ENCODE results near the gene ANKS3. TPM values are rescaled to one million over a fixed set of nuclear protein-coding genes. Genes with fewer than 3 reads are reported as not detected.
A peak's percentile ranks its signal among the peaks of the same experiment; 100 is the strongest.

The ANKS3 gene
- total and polyA plus RNA-seq, 10 of the 15 experiments (the other 5 are each of a cell fraction or from before 2014, with no cell fraction given) = 0.29 to 14.2 (median 8.5) TPM

DNA sequence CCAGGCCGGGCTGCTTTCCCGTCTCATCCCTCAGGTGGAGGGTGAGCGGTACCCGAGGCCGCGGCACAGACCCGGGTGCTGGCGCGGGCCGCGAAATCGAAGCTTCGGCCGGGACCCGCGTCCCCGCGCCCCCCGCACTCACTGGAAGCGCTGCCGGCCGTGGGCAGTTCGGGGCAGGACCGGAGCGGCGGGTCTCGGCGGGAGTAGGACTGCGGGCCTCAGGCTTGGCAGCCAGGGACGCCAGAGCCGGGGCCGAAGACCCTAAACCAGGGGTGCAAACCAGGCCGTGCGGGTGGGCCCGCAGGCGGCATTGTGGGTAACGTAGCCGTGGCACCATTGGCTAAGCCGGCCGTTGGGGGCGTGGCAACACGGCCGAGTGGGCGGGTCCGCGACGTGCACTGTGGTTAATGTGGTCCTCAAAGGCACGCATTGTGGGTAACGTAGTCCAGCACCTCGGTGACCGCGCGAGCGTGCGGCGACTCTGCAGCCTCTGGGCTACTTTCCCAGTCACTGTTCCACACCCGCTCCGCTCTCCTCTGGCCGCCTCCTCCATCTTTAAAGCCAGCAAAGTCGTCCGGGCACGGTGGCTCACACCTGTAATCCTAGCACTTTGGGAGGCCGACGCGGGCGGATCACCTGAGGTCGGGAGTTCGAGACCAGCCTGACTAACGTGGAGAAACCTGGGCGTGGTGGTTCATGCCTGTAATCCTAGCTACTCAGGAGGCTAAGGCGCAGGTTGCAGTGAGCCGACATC, 33.0 kb upstream of the ANKS3 start, which contains the start of gene ZNF500:
Gene ZNF500, minus strand, starts transcription at position 288 of the 754 bp plus-strand sequence. CDS start 1,184 bp downstream, outside the sequence.
- ATAC-seq (peak; percentile 94), DNase-seq (ENCODE audit: low read depth, low spot score) (peak; percentile 84), FAIRE-seq (peak; percentile 88)
- peak within 1 kb of the TSS; percentile 85 for H2AFZ ChIP-seq (ENCODE audit: control insufficient read depth, low read depth, low read length)
- ChIA-PET POLR2A (interaction anchor here (1.5 to 2.8 kb wide), 4 partner anchors 32 to 151 kb away, joined by 7 to 15 read pairs (median 9); partner anchors contain the start of genes ANKS3 and DNAAF8), RAD21 (ENCODE audit: unreplicated experiment) (interaction anchor here (1.0 to 1.9 kb wide), 2 partner anchors 32 to 33 kb away, joined by 6 to 18 read pairs; partner anchors contain the start of genes ANKS3 and DNAAF8), SMC1A (ENCODE audit: uncharacterized antibody, unreplicated experiment) (interaction anchor here (0.6 to 3.4 kb wide), 4 partner anchors 19 to 1725 kb away, joined by 3 to 15 read pairs (median 4); partner anchors contain the start of genes ANKS3 and DNAAF8), CTCF (interaction anchor here (0.7 kb wide), 1 partner anchor 850 kb away, joined by 3 read pairs; no protein-coding TSS in a partner anchor)
- no peaks in the 10 kb centered on the region for H3K27me3 ChIP-seq (replicated peaks in 1 of 2; ENCODE audit: control insufficient read depth in 2 of 2, insufficient read depth in 2 of 2, low read length in 1 of 2)
- no peaks in the 10 kb centered on the region for H4K20me1 ChIP-seq (ENCODE audit: control insufficient read depth, insufficient read depth)
- H3K4me1 ChIP-seq (ENCODE audit: control insufficient read depth, insufficient read depth, low read length) = peaks cover 8% of the 10 kb centered on the region; the same call in 1 of the 2 replicates
- WGBS (ENCODE audit: insufficient coverage, insufficient replicate concordance, low lambda C conversion rate, missing lambda C conversion rate) = 1% methylated on average over 71 of the region's 72 CpGs
- no peaks in the 10 kb centered on the region for H3K9me3 ChIP-seq (replicated peaks; ENCODE audit: control insufficient read depth, insufficient read depth, low read length)
- peaks cover 18% of the 10 kb centered on the region for H3K79me2 ChIP-seq (ENCODE audit: control insufficient read depth, insufficient read depth, low read length)
- H3K4me2 ChIP-seq (ENCODE audit: control insufficient read depth, insufficient read depth) = peak within 1 kb of the TSS; percentile 71
- peak within 1 kb of the TSS; percentile 91 for H3K4me3 ChIP-seq
- peaks cover under 1 to 6% of the 10 kb centered on the region in 2 experiments; a peak in 3 of 4 replicates for H3K36me3 ChIP-seq (ENCODE audit: control insufficient read depth in 2 of 2, insufficient read depth in 2 of 2, low read length in 1 of 2)
- peak within 1 kb of the TSS; percentile 63 for H3K27ac ChIP-seq (ENCODE audit: control insufficient read depth, insufficient read depth)
- intact Hi-C loops (cut with micrococcal nuclease; ENCODE audit: unreplicated experiment) (no loop called here), in situ Hi-C loops (cut with MboI) (no loop called here)
- no TSS peak for BruUV-seq (replicated peaks)
- peak within 1 kb of the TSS; percentile 87 for H3K9ac ChIP-seq (ENCODE audit: control insufficient read depth, insufficient read depth, low read length)
- peak; percentile 72 to 92; a peak in 3 of 4 replicates for TF ChIP-seq BHLHE40 (IDR thresholded peaks at IDR 0.05; ENCODE audit: borderline replicate concordance in 1 of 2, low read depth in 2 of 2, low read length in 1 of 2)
- no peak for TF ChIP-seq TBL1XR1 (IDR thresholded peaks at IDR 0.05; ENCODE audit: low read depth, low read length)
- no peak for TF ChIP-seq SREBF2 (IDR thresholded peaks at IDR 0.05; ENCODE audit: low read length)
- no peak for TF ChIP-seq ZNF24 (IDR thresholded peaks at IDR 0.05)
- TF ChIP-seq, protein P1, sequence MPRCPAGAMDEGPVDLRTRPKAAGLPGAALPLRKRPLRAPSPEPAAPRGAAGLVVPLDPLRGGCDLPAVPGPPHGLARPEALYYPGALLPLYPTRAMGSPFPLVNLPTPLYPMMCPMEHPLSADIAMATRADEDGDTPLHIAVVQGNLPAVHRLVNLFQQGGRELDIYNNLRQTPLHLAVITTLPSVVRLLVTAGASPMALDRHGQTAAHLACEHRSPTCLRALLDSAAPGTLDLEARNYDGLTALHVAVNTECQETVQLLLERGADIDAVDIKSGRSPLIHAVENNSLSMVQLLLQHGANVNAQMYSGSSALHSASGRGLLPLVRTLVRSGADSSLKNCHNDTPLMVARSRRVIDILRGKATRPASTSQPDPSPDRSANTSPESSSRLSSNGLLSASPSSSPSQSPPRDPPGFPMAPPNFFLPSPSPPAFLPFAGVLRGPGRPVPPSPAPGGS (IDR thresholded peaks at IDR 0.05; ENCODE audit: borderline replicate concordance, insufficient read depth, low read depth, low read length, poor library complexity, severe bottlenecking) = no peak
- TF ChIP-seq POLR2A (IDR thresholded peaks at IDR 0.05; ENCODE audit: low read depth, low read length) = peak; percentile 72
- no peak for TF ChIP-seq SMARCA5 (IDR thresholded peaks at IDR 0.05)
- peak; percentile 70 for TF ChIP-seq YY1 (IDR thresholded peaks at IDR 0.05; ENCODE audit: low read depth, low read length)
- peak; percentile 85 for TF ChIP-seq MXI1 (IDR thresholded peaks at IDR 0.05; ENCODE audit: low read depth, low read length)
- no peak for TF ChIP-seq BCL11A (IDR thresholded peaks at IDR 0.05; ENCODE audit: low read depth, low read length)
- TF ChIP-seq CBX5 (IDR thresholded peaks at IDR 0.05; ENCODE audit: low read depth) = no peak
- TF ChIP-seq, protein P2, sequence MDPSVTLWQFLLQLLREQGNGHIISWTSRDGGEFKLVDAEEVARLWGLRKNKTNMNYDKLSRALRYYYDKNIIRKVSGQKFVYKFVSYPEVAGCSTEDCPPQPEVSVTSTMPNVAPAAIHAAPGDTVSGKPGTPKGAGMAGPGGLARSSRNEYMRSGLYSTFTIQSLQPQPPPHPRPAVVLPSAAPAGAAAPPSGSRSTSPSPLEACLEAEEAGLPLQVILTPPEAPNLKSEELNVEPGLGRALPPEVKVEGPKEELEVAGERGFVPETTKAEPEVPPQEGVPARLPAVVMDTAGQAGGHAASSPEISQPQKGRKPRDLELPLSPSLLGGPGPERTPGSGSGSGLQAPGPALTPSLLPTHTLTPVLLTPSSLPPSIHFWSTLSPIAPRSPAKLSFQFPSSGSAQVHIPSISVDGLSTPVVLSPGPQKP (IDR thresholded peaks at IDR 0.05; ENCODE audit: low read depth, low read length) = 0 out of 2 replicates have a peak, but pooled peaks have one; percentile 46
- TF ChIP-seq, protein P3, sequence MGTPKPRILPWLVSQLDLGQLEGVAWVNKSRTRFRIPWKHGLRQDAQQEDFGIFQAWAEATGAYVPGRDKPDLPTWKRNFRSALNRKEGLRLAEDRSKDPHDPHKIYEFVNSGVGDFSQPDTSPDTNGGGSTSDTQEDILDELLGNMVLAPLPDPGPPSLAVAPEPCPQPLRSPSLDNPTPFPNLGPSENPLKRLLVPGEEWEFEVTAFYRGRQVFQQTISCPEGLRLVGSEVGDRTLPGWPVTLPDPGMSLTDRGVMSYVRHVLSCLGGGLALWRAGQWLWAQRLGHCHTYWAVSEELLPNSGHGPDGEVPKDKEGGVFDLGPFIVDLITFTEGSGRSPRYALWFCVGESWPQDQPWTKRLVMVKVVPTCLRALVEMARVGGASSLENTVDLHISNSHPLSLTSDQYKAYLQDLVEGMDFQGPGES (IDR thresholded peaks at IDR 0.05) = peak; percentile 29; the same call in 1 of the 2 replicates
- TF ChIP-seq, protein P4, sequence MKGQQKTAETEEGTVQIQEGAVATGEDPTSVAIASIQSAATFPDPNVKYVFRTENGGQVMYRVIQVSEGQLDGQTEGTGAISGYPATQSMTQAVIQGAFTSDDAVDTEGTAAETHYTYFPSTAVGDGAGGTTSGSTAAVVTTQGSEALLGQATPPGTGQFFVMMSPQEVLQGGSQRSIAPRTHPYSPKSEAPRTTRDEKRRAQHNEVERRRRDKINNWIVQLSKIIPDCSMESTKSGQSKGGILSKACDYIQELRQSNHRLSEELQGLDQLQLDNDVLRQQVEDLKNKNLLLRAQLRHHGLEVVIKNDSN (IDR thresholded peaks at IDR 0.05; ENCODE audit: borderline replicate concordance, extremely low read length, insufficient read depth, low read depth, low read length) = no peak
- peak; percentile 36; the same call in 1 of the 2 replicates for TF ChIP-seq ATF7 (IDR thresholded peaks at IDR 0.05; ENCODE audit: low read depth)
- 0 out of 2 replicates have a peak, but pooled peaks have one; percentile 11 for TF ChIP-seq TCF12 (IDR thresholded peaks at IDR 0.05; ENCODE audit: low read depth, low read length)
- TF ChIP-seq HCFC1 (IDR thresholded peaks at IDR 0.05; ENCODE audit: low read length) = peak; percentile 92
- no peak for TF ChIP-seq FOS (IDR thresholded peaks at IDR 0.05; ENCODE audit: borderline replicate concordance, extremely low read depth, insufficient read length)
